RWPE2 (cell line): ENCODE data around the gene PLEKHM1.

Source experiments
- ATAC-seq: fragments of 200-7000 bp; cut with Tn5 transposase; 3 replicates; pipeline ENCODE4 v1.9.1; 2021; ENCODE audit warnings: low read depth
- DNase-seq: peaks from one replicate; pipeline ENCODE4 v3.0.0-alpha.2; 2020; ENCODE audit warnings: low spot score
- H3K27ac ChIP-seq: fragments of 450-650 bp; 2 replicates; pipeline ENCODE4 v1.5.1; 2017; ENCODE audit warnings: mild to moderate bottlenecking; ENCODE audit not compliant: poor library complexity, severe bottlenecking
- H3K27me3 ChIP-seq: fragments of 250-450 bp; sonication (Bioruptor Pico); 2 replicates; pipeline ENCODE4 v1.5.1; 2021; ENCODE audit warnings: mild to moderate bottlenecking, moderate library complexity; ENCODE audit not compliant: insufficient read depth, poor library complexity, severe bottlenecking
- H3K36me3 ChIP-seq: fragments of 250-450 bp; sonication (Bioruptor Pico); 2 replicates; pipeline ENCODE4 v1.5.1; 2020; ENCODE audit warnings: low read depth, mild to moderate bottlenecking, moderate library complexity
- H3K4me1 ChIP-seq: fragments of 250-450 bp; sonication (Bioruptor Pico); 2 replicates; pipeline ENCODE4 v1.5.1; 2021; ENCODE audit warnings: mild to moderate bottlenecking, moderate library complexity; ENCODE audit not compliant: insufficient read depth, poor library complexity, severe bottlenecking
- H3K4me3 ChIP-seq: fragments of 250-450 bp; sonication (Bioruptor Pico); 2 replicates; pipeline ENCODE4 v1.5.1; 2021; ENCODE audit warnings: mild to moderate bottlenecking, moderate library complexity; ENCODE audit not compliant: severe bottlenecking
- H3K9me3 ChIP-seq: fragments of 250-450 bp; sonication (Bioruptor Pico); 2 replicates; pipeline ENCODE4 v1.5.1; 2021; ENCODE audit warnings: mild to moderate bottlenecking, moderate library complexity; ENCODE audit not compliant: severe bottlenecking
- CTCF ChIP-seq: fragments of 450-650 bp; IDR thresholded peaks from one replicate; pipeline ENCODE4 v1.5.1; 2017; ENCODE audit warnings: mild to moderate bottlenecking, moderate library complexity; ENCODE audit not compliant: poor library complexity, severe bottlenecking

PLEKHM1 gene

GRCh38 chr17:45406107-45406506, 84.4 kb downstream of the PLEKHM1 start:
- no peaks in the 10 kb centered on the region for H3K9me3 ChIP-seq
- H3K27ac ChIP-seq = no peak overlapping the region
- ATAC-seq = no peak
- no peak overlapping the region for H3K4me3 ChIP-seq
- no peaks in the 10 kb centered on the region for H3K4me1 ChIP-seq
- H3K36me3 ChIP-seq = peaks cover 21% of the 10 kb centered on the region
- no peaks in the 10 kb centered on the region for H3K27me3 ChIP-seq
- no peak for TF ChIP-seq CTCF
- no peak for DNase-seq

GRCh38 chr17:45405250-45406086, 85.1 kb downstream of the PLEKHM1 start:
- H3K27me3 ChIP-seq = no peaks in the 10 kb centered on the region
- no peak for ATAC-seq
- no peak overlapping the region for H3K4me3 ChIP-seq
- no peak overlapping the region for H3K27ac ChIP-seq
- H3K36me3 ChIP-seq = peaks cover 27% of the 10 kb centered on the region
- no peaks in the 10 kb centered on the region for H3K9me3 ChIP-seq
- no peaks in the 10 kb centered on the region for H3K4me1 ChIP-seq
- DNase-seq = no peak
- TF ChIP-seq CTCF = no peak

GRCh38 chr17:45404870-45405249, 85.7 kb downstream of the PLEKHM1 start:
- ATAC-seq (no peak), DNase-seq (no peak)
- H3K36me3 ChIP-seq = peaks cover 28% of the 10 kb centered on the region

GRCh38 chr17:45403906-45404490, 86.5 kb downstream of the PLEKHM1 start:
- peaks cover 28% of the 10 kb centered on the region for H3K36me3 ChIP-seq
- H3K27ac ChIP-seq = no peak overlapping the region
- no peak overlapping the region for H3K4me3 ChIP-seq
- H3K27me3 ChIP-seq = no peaks in the 10 kb centered on the region
- no peaks in the 10 kb centered on the region for H3K4me1 ChIP-seq
- H3K9me3 ChIP-seq = no peaks in the 10 kb centered on the region
- ATAC-seq = no peak
- no peak for TF ChIP-seq CTCF
- DNase-seq = no peak

More at GRCh38 chr17:45404870-45405249, 85.7 kb downstream of the PLEKHM1 start:
- TF ChIP-seq CTCF = no peak
- Histone ChIP-seq H3K27me3 (no peaks in the 10 kb centered on the region), H3K4me1 (no peaks in the 10 kb centered on the region), H3K4me3 (no peak overlapping the region), H3K9me3 (no peaks in the 10 kb centered on the region), H3K27ac (no peak overlapping the region)

- Histone ChIP-seq H3K27ac (no peak overlapping the region), H3K36me3 (peaks cover 32% of the 10 kb centered on the region), H3K4me3 (no peak overlapping the region), H3K9me3 (no peaks in the 10 kb centered on the region), H3K27me3 (no peaks in the 10 kb centered on the region), H3K4me1 (no peaks in the 10 kb centered on the region)
- ATAC-seq = no peak
- TF ChIP-seq CTCF = no peak
- DNase-seq = no peak
These were observed 87.6 kb downstream of the PLEKHM1 start for GRCh38 chr17:45402916-45403315.
